Measurements from ENCODE around the gene DNAH7. TPM values are rescaled to one million over a fixed set of nuclear protein-coding genes. Genes with fewer than 3 reads are reported as not detected.

DNAH7 gene
- total and polyA plus RNA-seq, 2 donors from 2014 or later, result 3.8 to 15.7 TPM

DNA sequence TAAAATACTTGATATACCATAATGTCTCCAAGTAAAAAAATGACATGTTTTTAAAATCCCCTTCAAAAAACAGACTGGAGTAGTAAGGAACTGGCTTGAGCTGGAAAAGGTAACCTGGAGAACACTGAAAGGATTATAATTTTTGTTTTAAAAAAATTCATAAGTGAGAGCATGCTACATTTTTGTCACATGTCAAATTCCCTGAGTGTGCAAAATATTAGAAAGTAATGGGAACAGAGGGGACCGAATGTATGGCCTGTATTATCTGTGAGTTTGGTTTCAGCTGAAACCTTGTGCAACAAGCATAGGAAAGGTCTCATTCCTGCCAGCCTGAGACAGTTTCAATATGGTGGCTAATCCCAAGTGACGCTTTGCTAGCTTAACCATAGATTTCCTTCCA is 209.1 kb downstream of the DNAH7 start:
- no peaks in the 10 kb centered on the region for H3K4me1 ChIP-seq (ENCODE audit: control insufficient read depth in 2 of 3, insufficient read depth in 2 of 3, low read depth in 1 of 3, low read length in 3 of 3)
- TF ChIP-seq CTCF (IDR thresholded peaks at IDR 0.05; ENCODE audit: borderline replicate concordance, extremely low read depth, insufficient read depth), result no peak
- no peak overlapping the region for H3K9ac ChIP-seq (ENCODE audit: low read length in 3 of 3)
- intact Hi-C loops (cut with DNase I), result no loop called here
- FAIRE-seq, result no peak
- H3K27ac ChIP-seq (ENCODE audit: low read depth in 2 of 2, low read length in 2 of 2), result no peak overlapping the region
- H3K9me3 ChIP-seq (ENCODE audit: control insufficient read depth in 2 of 3, insufficient read depth in 1 of 3, low read length in 3 of 3), result no peaks in the 10 kb centered on the region
- H3K27me3 ChIP-seq (ENCODE audit: control insufficient read depth, insufficient read depth, low read length), result no peaks in the 10 kb centered on the region
- DNase-seq, result no peak
- H3K36me3 ChIP-seq (ENCODE audit: control insufficient read depth in 2 of 3, insufficient read depth in 3 of 3, low read length in 3 of 3), result no peaks in the 10 kb centered on the region
- H3K4me3 ChIP-seq (ENCODE audit: low read length in 3 of 3), result no peak overlapping the region

- Histone ChIP-seq H3K36me3 (ENCODE audit: control insufficient read depth in 2 of 3, insufficient read depth in 3 of 3, low read length in 3 of 3) (no peaks in the 10 kb centered on the region), H3K4me3 (ENCODE audit: low read length in 3 of 3) (no peak overlapping the region), H3K27me3 (ENCODE audit: control insufficient read depth, insufficient read depth, low read length) (no peaks in the 10 kb centered on the region), H3K4me1 (ENCODE audit: control insufficient read depth in 2 of 3, insufficient read depth in 2 of 3, low read depth in 1 of 3, low read length in 3 of 3) (no peaks in the 10 kb centered on the region), H3K27ac (ENCODE audit: low read depth in 2 of 2, low read length in 2 of 2) (no peak overlapping the region), H3K9ac (ENCODE audit: low read length in 3 of 3) (no peak overlapping the region), H3K9me3 (ENCODE audit: control insufficient read depth in 2 of 3, insufficient read depth in 1 of 3, low read length in 3 of 3) (no peaks in the 10 kb centered on the region)
- FAIRE-seq, result no peak
- TF ChIP-seq CTCF (IDR thresholded peaks at IDR 0.05; ENCODE audit: borderline replicate concordance, extremely low read depth, insufficient read depth), result no peak
- intact Hi-C loops (cut with DNase I), result no loop called here
- DNase-seq, result no peak
Observed at GRCh38 chr2:195857132-195857531, 211.5 kb downstream of the DNAH7 start.

GRCh38 chr2:195850764-195851163 is 217.9 kb downstream of the DNAH7 start:
- TF ChIP-seq CTCF (IDR thresholded peaks at IDR 0.05; ENCODE audit: borderline replicate concordance, extremely low read depth, insufficient read depth), result no peak
- Histone ChIP-seq H3K4me3 (ENCODE audit: low read length in 3 of 3) (no peak overlapping the region), H3K9ac (ENCODE audit: low read length in 3 of 3) (no peak overlapping the region), H3K36me3 (ENCODE audit: control insufficient read depth in 2 of 3, insufficient read depth in 3 of 3, low read length in 3 of 3) (peaks cover 0 to 7% (median 0%) of the 10 kb centered on the region in 3 donors), H3K4me1 (ENCODE audit: control insufficient read depth in 2 of 3, insufficient read depth in 2 of 3, low read depth in 1 of 3, low read length in 3 of 3) (no peaks in the 10 kb centered on the region), H3K27me3 (ENCODE audit: control insufficient read depth, insufficient read depth, low read length) (no peaks in the 10 kb centered on the region), H3K9me3 (ENCODE audit: control insufficient read depth in 2 of 3, insufficient read depth in 1 of 3, low read length in 3 of 3) (no peaks in the 10 kb centered on the region), H3K27ac (ENCODE audit: low read depth in 2 of 2, low read length in 2 of 2) (no peak overlapping the region)
- FAIRE-seq, result no peak
- no peak for DNase-seq
- intact Hi-C loops (cut with DNase I), result no loop called here

Measured in kidney (tissue), 14 donors.